Measurements from ENCODE around the gene VANGL2.

GRCh38 chr1:160451859-160452232 is 51.5 kb downstream of the VANGL2 start:
- TF ChIP-seq ZNF274 (IDR thresholded peaks at IDR 0.05; ENCODE audit: low read depth, low read length) (no peak), YY1 (IDR thresholded peaks at IDR 0.05; ENCODE audit: insufficient read depth, insufficient read length) (no peak), SUZ12 (IDR thresholded peaks at IDR 0.05; ENCODE audit: extremely low read depth, insufficient read depth, insufficient read length) (no peak)
